Fibroblast of mammary gland (primary cell): ENCODE measurements around the gene ZPLD1.

ENCODE experiments used
- DNase-seq: peaks from one replicate; pipeline ENCODE4 v3.0.0-alpha.2; 2010; ENCODE audit warnings: low read depth
- H3K4me3 ChIP-seq: 2 replicates; pipeline ENCODE4 v1.5.1; 2011; ENCODE audit warnings: low read depth, mild to moderate bottlenecking, low read length, moderate library complexity; ENCODE audit not compliant: control insufficient read depth
- CTCF ChIP-seq: conservative IDR thresholded peaks from 2 replicates; pipeline ENCODE4 v1.5.1; 2011; ENCODE audit warnings: low read depth, low read length, inconsistent platforms; ENCODE audit not compliant: control insufficient read depth, insufficient read depth

ZPLD1 gene

GRCh38 chr3:102443021-102443420 is 8.2 kb downstream of the ZPLD1 start:
- peak; percentile 47 for DNase-seq
- no peak for TF ChIP-seq CTCF
- H3K4me3 ChIP-seq = no peak overlapping the region

- no peak overlapping the region for H3K4me3 ChIP-seq
- peak; percentile 70 for DNase-seq
- no peak for TF ChIP-seq CTCF
Measured at GRCh38 chr3:102444101-102444500, 9.3 kb downstream of the ZPLD1 start.

GRCh38 chr3:102447272-102447671 is 12.5 kb downstream of the ZPLD1 start:
- no peak for TF ChIP-seq CTCF
- peak; percentile 64 for DNase-seq
- no peak overlapping the region for H3K4me3 ChIP-seq

GRCh38 chr3:102449341-102449740 is 14.5 kb downstream of the ZPLD1 start:
- no peak for TF ChIP-seq CTCF
- no peak overlapping the region for H3K4me3 ChIP-seq
- peak; percentile 16 for DNase-seq

GRCh38 chr3:102449930-102450329 is 15.1 kb downstream of the ZPLD1 start:
- DNase-seq = no peak
- TF ChIP-seq CTCF = no peak
- no peak overlapping the region for H3K4me3 ChIP-seq

- TF ChIP-seq CTCF = no peak
- H3K4me3 ChIP-seq = no peak overlapping the region
- DNase-seq = no peak
Measured at GRCh38 chr3:102450976-102451375, 16.2 kb downstream of the ZPLD1 start.

GRCh38 chr3:102451543-102451942 is 16.7 kb downstream of the ZPLD1 start:
- TF ChIP-seq CTCF = no peak
- H3K4me3 ChIP-seq = no peak overlapping the region
- no peak for DNase-seq
